ENCODE measurements around the gene SLC26A1. TPM values are rescaled to one million over a fixed set of nuclear protein-coding genes. Genes with fewer than 3 reads are reported as not detected.

The SLC26A1 gene
- total RNA-seq, 1 experiment from 2014 or later, result 0.09 TPM

GRCh38 chr4:1019320-1019719, 26.1 kb upstream of the SLC26A1 start:
- Mint-ChIP-seq H3K36me3 (ENCODE audit: insufficient read depth in 1 of 3, low read depth in 3 of 3) (no peaks in the 10 kb centered on the region), H3K27ac (peak overlapping the region in 1 of 3 experiments; percentile 44; a peak in 1 of 7 replicates), H3K9me3 (no peaks in the 10 kb centered on the region), H3K4me1 (peaks cover 4 to 13% of the 10 kb centered on the region in 2 experiments; a peak in 3 of 4 replicates), H3K27me3 (ENCODE audit: low read depth) (no peaks in the 10 kb centered on the region; the same call in 1 of the 2 replicates), H3K4me3 (no peak overlapping the region)
- Histone ChIP-seq H3K9me3 (ENCODE audit: control insufficient read depth, low read depth, low read length) (no peaks in the 10 kb centered on the region), H2AK5ac (ENCODE audit: insufficient read length, low read length) (no peak overlapping the region), H2AFZ (ENCODE audit: low read length) (no peak overlapping the region), H3K23me2 (ENCODE audit: insufficient read length, low read depth, low read length, poor library complexity, severe bottlenecking) (no peaks in the 10 kb centered on the region), H3T11ph (ENCODE audit: low read length) (no peak overlapping the region), H3K9ac (ENCODE audit: extremely low read depth, insufficient read length, low read length) (no peak overlapping the region), H2BK5ac (ENCODE audit: insufficient read length, low read length) (no peak overlapping the region), H2BK120ac (ENCODE audit: low read depth, low read length, poor library complexity, severe bottlenecking) (no peak overlapping the region), H2BK12ac (ENCODE audit: insufficient read length, low read depth, low read length) (no peak overlapping the region), H3K27me3 (ENCODE audit: insufficient read depth, low read length) (no peaks in the 10 kb centered on the region), H4K8ac (replicated peaks; ENCODE audit: insufficient read length, low read depth, low read length) (no peak overlapping the region), H4K91ac (ENCODE audit: insufficient read length, low read depth, low read length) (no peak overlapping the region), H4K20me1 (ENCODE audit: control insufficient read depth, insufficient read depth, insufficient read length) (no peaks in the 10 kb centered on the region), H3K18ac (ENCODE audit: insufficient read length, low read depth, low read length) (no peak overlapping the region), H3K79me1 (ENCODE audit: insufficient read depth, low read depth, low read length, poor library complexity, severe bottlenecking) (no peaks in the 10 kb centered on the region), H3K23ac (ENCODE audit: insufficient read length, low read depth, low read length) (no peak overlapping the region), H3K4me1 (ENCODE audit: insufficient read depth, low read length) (no peaks in the 10 kb centered on the region; the same call in 1 of the 2 replicates), H3K4ac (ENCODE audit: low read depth, low read length) (no peak overlapping the region), H2BK20ac (ENCODE audit: low read depth, low read length, poor library complexity, severe bottlenecking) (no peak overlapping the region), H2BK15ac (ENCODE audit: low read depth, low read length) (no peak overlapping the region), H3K79me2 (ENCODE audit: insufficient read depth, low read length) (no peaks in the 10 kb centered on the region), H4K5ac (ENCODE audit: insufficient read length, low read depth, low read length) (no peak overlapping the region), H3K4me2 (ENCODE audit: insufficient read depth, insufficient read length, low read length) (no peak overlapping the region), H3K27ac (ENCODE audit: insufficient read length, low read depth, low read length) (no peak overlapping the region), H3K56ac (ENCODE audit: insufficient read length, low read depth, low read length) (no peak overlapping the region), H3K14ac (ENCODE audit: insufficient read depth, low read length) (no peak overlapping the region)
- no peak for DNase-seq
- no peak for TF ChIP-seq CTCF (conservative IDR thresholded peaks at IDR 0.05)
- no CpG with 5 or more reads among the region's 9 CpGs for WGBS (ENCODE audit: extremely low coverage, insufficient read length, low lambda C conversion rate)

Data from H9 (cell line).